GM12878 (cell line): ENCODE measurements around the gene EHMT2. TPM values are rescaled to one million over a fixed set of nuclear protein-coding genes. Genes with fewer than 3 reads are reported as not detected.
A peak's percentile ranks its signal among the peaks of the same experiment; 100 is the strongest.

Experiments used
- ATAC-seq: fragments of 200-7000 bp; cut with Tn5 transposase; 3 replicates; pipeline ENCODE4 v1.9.1; 2020; ENCODE audit warnings: mild to moderate bottlenecking, moderate library complexity
- BruUV-seq: library from RNA; stranded (reverse); fragments of 400-500 nt; replicated peaks from 2 replicates; lab custom pipeline; 2021; lab: Mats Ljungman, UMichigan
- CTCF ChIA-PET: fragments of 300-600 bp; sonication (Branson Sonifier 250); formaldehyde crosslinking; extraction: SDS; loops from one replicate; lab custom pipeline; 2021; ENCODE audit warnings: inconsistent platforms; lab: Yijun Ruan, JAX
- POLR2A ChIA-PET: fragments of 350-600 bp; formaldehyde crosslinking; extraction: SDS; loops from one replicate; lab custom pipeline; 2021; ENCODE audit warnings: inconsistent platforms; lab: Charles Lee
- RAD21 ChIA-PET: fragments of 300-600 bp; sonication (Branson Sonifier 250); formaldehyde crosslinking; loops from one replicate; lab custom pipeline; 2023; ENCODE audit warnings: antibody characterized with exemption; ENCODE audit not compliant: unreplicated experiment; lab: Charles Lee
- SMC1A ChIA-PET: fragments of 300-600 bp; sonication (Branson Sonifier 250); formaldehyde crosslinking; loops from one replicate; lab custom pipeline; 2023; ENCODE audit not compliant: unreplicated experiment, uncharacterized antibody; lab: Charles Lee
- DNase-seq: peaks from one replicate; pipeline ENCODE4 v3.0.0-alpha.2; 2011; ENCODE audit warnings: low read depth, low spot score
- FAIRE-seq: peaks from 3 replicates; lab custom pipeline; 2011; peaks lifted over from hg19 to GRCh38; lab: Jason Lieb, UNC
- H2AFZ ChIP-seq: 2 replicates; pipeline ENCODE4 v1.6.0; 2011; ENCODE audit warnings: low read depth, low read length, control low read depth; ENCODE audit not compliant: control insufficient read depth
- H3K27ac ChIP-seq: 2 replicates; pipeline ENCODE4 v1.5.1; 2011; ENCODE audit warnings: control low read depth; ENCODE audit not compliant: control insufficient read depth, insufficient read depth
- H3K27me3 ChIP-seq, 2 experiments: replicated peaks in 1 of 2; 2 replicates each; pipeline versions ENCODE4 v1.6.0 to v1.6.1; 2011; ENCODE audit warnings: low read length in 1 of 2; ENCODE audit not compliant: control insufficient read depth in 2 of 2, insufficient read depth in 2 of 2
- H3K36me3 ChIP-seq, 2 experiments: 2 replicates each; pipeline ENCODE4 v1.5.1; 2011; ENCODE audit warnings: low read length in 1 of 2; ENCODE audit not compliant: control insufficient read depth in 2 of 2, insufficient read depth in 2 of 2
- H3K4me1 ChIP-seq: 2 replicates; pipeline ENCODE4 v1.6.1; 2011; ENCODE audit warnings: mild to moderate bottlenecking, low read length, moderate library complexity, mixed read lengths; ENCODE audit not compliant: control insufficient read depth, insufficient read depth
- H3K4me2 ChIP-seq: 2 replicates; pipeline ENCODE4 v1.6.0; 2011; ENCODE audit warnings: control low read depth; ENCODE audit not compliant: control insufficient read depth, insufficient read depth
- H3K4me3 ChIP-seq: fragments of 200-600 bp; sonication (generic); 2 replicates; pipeline ENCODE4 v1.5.1; 2016
- H3K79me2 ChIP-seq: 2 replicates; pipeline ENCODE4 v1.6.0; 2011; ENCODE audit warnings: low read length; ENCODE audit not compliant: control insufficient read depth, insufficient read depth
- H3K9ac ChIP-seq: 2 replicates; pipeline ENCODE4 v1.8.0; 2011; ENCODE audit warnings: low read length, control low read depth, mixed read lengths; ENCODE audit not compliant: control insufficient read depth, insufficient read depth
- H3K9me3 ChIP-seq: replicated peaks from 3 replicates; pipeline ENCODE4 v1.5.1; 2011; ENCODE audit warnings: mild to moderate bottlenecking, low read length; ENCODE audit not compliant: control insufficient read depth, insufficient read depth
- H4K20me1 ChIP-seq: 2 replicates; pipeline ENCODE4 v1.6.0; 2011; ENCODE audit not compliant: control insufficient read depth, insufficient read depth
- BHLHE40 ChIP-seq, 2 experiments: fragments of 450-650 bp in 1 of 2; IDR thresholded peaks; 2 replicates each; pipeline ENCODE4 v1.6.1; 2011 to 2017; ENCODE audit warnings: low read depth in 2 of 2, borderline replicate concordance in 1 of 2, improper control_type of control experiment in 1 of 2, low read length in 1 of 2, mild to moderate bottlenecking in 1 of 2
- DPF2 ChIP-seq: fragments of 450-650 bp; IDR thresholded peaks from 2 replicates; pipeline ENCODE4 v1.6.1; 2017; ENCODE audit warnings: mild to moderate bottlenecking
- MLLT1 ChIP-seq: fragments of 450-650 bp; IDR thresholded peaks from 2 replicates; pipeline ENCODE4 v1.6.1; 2016; ENCODE audit warnings: mild to moderate bottlenecking
- WGBS: methylation state at CpG from one replicate; pipeline ENCODE4 v1.1.6; 2016; ENCODE audit warnings: low lambda C conversion rate; ENCODE audit not compliant: insufficient replicate concordance, insufficient coverage; ENCODE audit errors: missing lambda C conversion rate; 5-methylcytosine and 5-hydroxymethylcytosine counted together
- in situ Hi-C: fragments of 300-500 bp; cut with MboI; formaldehyde crosslinking; loops from 9 replicates; pipeline ENCODE4 v1.14.3; 2018; ENCODE audit warnings: mixed read lengths
- intact Hi-C: fragments of 100-400 bp; cut with micrococcal nuclease; formaldehyde crosslinking; loops from one replicate; pipeline ENCODE4 v1.14.2; 2022; ENCODE audit not compliant: unreplicated experiment
- polyA plus RNA-seq, 11 experiments: library from polyadenylated mRNA; depleted of rRNA in 4 of 11; unstranded in 6 of 11; stranded (reverse) in 5 of 11; fragments of >200 nt; fragmentation: Nextera tagmentation in 4 of 11; fragmentation: Illumina TruSeq in 1 of 11; extraction: Ambion mirVana in 4 of 11; extraction: Trizol in 1 of 11; gene quantifications; 1 replicate in 1 of 11; 2 replicates in 10 of 11; pipeline versions ENCODE4 v1.2.1 to v1.2.3, GENCODE V29; 2011 to 2016; ENCODE audit warnings: inconsistent platforms in 2 of 11, missing spikeins in 2 of 11, low read depth in 1 of 11
- total RNA-seq, 4 experiments: library from RNA; depleted of rRNA in 3 of 4; stranded (reverse); fragments of >200 nt in 3 of 4; fragmentation: Illumina TruSeq in 1 of 4; extraction: Trizol in 1 of 4; gene quantifications; 2 replicates each; pipeline versions ENCODE4 v1.2.1 to v1.2.3, GENCODE V29; 2013 to 2021

EHMT2 gene
- total and polyA plus RNA-seq, 10 of the 15 experiments (the other 5 are each of a cell fraction or from before 2014, with no cell fraction given), result 1.7 to 53.2 (median 36.3) TPM

- peak overlapping the region; percentile 84 for H3K4me3 ChIP-seq
- peak overlapping the region; percentile 58; the same call in 1 of the 2 replicates for H3K27ac ChIP-seq
- 0% methylated on average over 18 of the region's 62 CpGs for WGBS
- POLR2A ChIA-PET, result interaction anchor here (0.6 to 1.6 kb wide), 11 partner anchors 10 to 325 kb away, joined by 3 to 9 read pairs (median 3); partner anchors contain the start of genes ABHD16A, ATF6B, FKBPL and LSM2
- no peaks in the 10 kb centered on the region for H4K20me1 ChIP-seq
- peak overlapping the region; percentile 76 for H3K9ac ChIP-seq
- peak overlapping the region; percentile 97 for H3K4me2 ChIP-seq
- peak; percentile 3 for ATAC-seq
- H3K4me1 ChIP-seq, result peaks cover 18% of the 10 kb centered on the region
- peaks cover 12% of the 10 kb centered on the region for H3K79me2 ChIP-seq
- peak overlapping the region; percentile 65 for H2AFZ ChIP-seq
- no TSS peak for BruUV-seq
- intact Hi-C loops (no loop called here), in situ Hi-C loops (no loop called here)
- H3K36me3 ChIP-seq, result peaks cover 2 to 10% of the 10 kb centered on the region in 2 experiments
- no peak for FAIRE-seq
- TF ChIP-seq BHLHE40 (IDR thresholded peaks at IDR 0.05; ENCODE audit: borderline replicate concordance in 1 of 2, low read depth in 2 of 2, low read length in 1 of 2), result peak in 1 of 2 experiments; percentile 77; a peak in 1 of 4 replicates
- no peak for TF ChIP-seq MLLT1
- 0 out of 2 replicates have a peak, but pooled peaks have one; percentile 13 for TF ChIP-seq DPF2
- TF ChIP-seq, all 136 proteins: peak for 2
- ChIA-PET SMC1A (no interaction called here), CTCF (interaction anchor here (1.3 kb wide), 1 partner anchor 10 kb away, joined by 5 read pairs; no protein-coding TSS in a partner anchor), RAD21 (interaction anchor here (0.6 to 0.7 kb wide), 2 partner anchors 26 to 34 kb away, joined by 3 read pairs; partner anchors contain the start of gene NEU1)
- DNase-seq, result no peak
- Histone ChIP-seq H3K27me3 (no peaks in the 10 kb centered on the region), H3K9me3 (no peaks in the 10 kb centered on the region)
These were observed 464 bp downstream of the EHMT2 start for GRCh38 chr6:31896856-31897611.
